CMK (cell line): ENCODE measurements around the gene ONECUT1.
"Not testable (repeated sequence)": the region's sequence is repeated elsewhere in the genome, so short reads cannot be mapped to it uniquely, and the experiment has no call there.

Experiments used
- DNase-seq: peaks from one replicate; pipeline ENCODE4 v3.0.0-alpha.2; 2010; ENCODE audit warnings: low read depth

Gene ONECUT1

DNA sequence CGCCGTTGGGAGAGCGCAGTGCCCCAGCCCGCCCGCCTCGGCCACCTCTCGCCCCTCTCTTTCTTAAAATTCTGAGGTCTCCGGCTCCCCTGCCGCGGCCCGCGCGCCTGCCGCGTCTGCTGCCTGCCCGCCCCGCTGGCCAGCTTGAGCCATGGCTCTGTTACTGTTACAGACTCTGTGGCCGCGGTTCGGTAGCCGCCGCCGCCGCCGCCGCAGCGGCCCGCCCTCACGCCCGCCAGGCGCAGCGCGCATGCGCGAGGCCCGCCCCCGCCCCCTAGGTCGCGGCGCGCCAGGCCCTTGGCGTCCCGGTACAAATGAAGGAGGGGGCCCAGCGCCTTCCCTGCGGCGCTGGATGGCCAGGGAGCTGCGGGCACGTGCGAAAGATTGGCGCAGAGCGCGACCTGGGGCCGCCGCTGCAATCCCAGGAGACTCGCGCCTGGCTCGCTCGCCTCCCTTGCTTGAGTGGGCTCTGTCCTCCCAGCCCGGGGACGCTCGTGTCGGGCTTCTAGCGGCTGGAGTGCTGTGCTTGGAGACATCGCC is at the start of gene ONECUT1:
Gene ONECUT1 (minus strand): TSS at position 168 of the 540 bp plus-strand sequence. CDS start 452 bp downstream, outside the sequence.
- DNase-seq, result peak; percentile 31

DNA sequence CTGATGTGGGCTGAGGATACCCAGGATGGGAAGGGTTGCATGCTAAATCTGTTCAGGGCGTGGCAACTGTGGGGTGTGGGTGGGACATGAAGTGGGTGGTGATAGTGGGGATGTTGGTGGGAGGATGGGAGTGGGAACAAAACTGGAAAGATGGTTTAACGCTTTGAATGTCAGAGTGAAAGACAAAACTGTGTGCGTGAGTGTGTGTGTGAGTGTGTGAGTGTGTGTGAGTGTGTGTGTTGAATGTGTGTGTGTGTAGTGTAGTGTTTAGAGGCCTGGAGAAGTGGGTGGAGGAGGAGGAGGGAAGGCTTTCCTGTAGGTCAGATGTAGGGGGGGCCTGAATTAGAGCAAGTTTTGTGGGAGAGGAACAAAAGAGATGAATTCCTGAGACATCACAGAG is 44.2 kb upstream of the ONECUT1 start:
- no peak for DNase-seq

DNA sequence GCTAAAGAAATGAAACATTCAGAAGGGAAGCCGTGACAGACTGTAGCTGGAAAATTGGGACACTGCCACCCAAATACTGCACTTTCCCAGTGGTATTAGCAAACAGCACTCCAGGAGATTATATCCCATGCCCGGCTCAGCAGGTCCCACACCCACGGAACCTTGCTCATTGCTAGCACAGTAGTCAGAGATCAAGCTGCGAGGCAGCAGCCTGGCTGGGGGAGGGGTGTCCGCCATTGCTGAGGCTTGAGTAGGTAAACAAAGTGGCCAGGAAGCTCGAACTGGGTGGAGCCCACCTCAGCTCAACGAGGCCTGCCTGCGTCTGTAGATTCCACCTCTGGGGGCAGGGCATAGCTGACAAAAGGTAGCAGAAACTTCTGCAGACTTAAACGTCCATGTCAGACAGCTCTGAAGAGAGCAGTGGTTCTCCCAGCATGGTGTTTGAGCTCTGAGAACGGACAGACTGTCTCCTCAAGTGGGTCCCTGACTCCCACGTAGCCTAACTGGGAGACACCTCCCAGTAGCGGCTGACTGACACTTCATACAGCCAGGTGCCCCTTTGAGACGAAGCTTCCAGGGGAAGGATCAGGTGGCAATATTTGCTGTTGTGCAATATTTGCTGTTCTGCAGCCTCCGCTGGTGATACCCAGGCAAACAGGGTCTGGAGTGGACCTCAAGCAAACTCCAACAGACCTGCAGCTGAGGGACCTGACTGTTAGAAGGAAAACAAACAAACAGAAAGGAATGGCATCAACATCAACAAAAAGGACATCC is 34.2 kb upstream of the ONECUT1 start:
- not testable (repeated sequence) for DNase-seq

DNA sequence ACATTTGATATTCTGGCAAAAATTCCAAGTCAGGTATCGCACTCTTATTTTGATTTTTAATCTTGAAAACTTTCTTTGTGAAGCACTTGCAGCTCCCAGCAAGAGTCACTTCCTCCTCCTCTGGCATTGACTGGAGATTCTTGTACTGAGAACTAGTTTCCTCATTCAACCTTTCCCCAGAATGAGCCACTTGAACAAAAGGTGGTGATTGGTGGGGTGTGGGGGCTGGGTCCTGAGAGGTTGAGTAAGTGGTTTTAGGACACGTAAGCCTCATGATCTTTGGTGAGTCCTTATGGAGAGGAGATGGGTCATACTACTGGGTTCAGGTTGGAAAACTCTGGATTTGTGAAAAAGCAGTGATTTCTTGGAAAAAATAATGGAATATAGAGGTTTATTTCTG is 32.3 kb upstream of the ONECUT1 start:
- DNase-seq, result no peak

DNA sequence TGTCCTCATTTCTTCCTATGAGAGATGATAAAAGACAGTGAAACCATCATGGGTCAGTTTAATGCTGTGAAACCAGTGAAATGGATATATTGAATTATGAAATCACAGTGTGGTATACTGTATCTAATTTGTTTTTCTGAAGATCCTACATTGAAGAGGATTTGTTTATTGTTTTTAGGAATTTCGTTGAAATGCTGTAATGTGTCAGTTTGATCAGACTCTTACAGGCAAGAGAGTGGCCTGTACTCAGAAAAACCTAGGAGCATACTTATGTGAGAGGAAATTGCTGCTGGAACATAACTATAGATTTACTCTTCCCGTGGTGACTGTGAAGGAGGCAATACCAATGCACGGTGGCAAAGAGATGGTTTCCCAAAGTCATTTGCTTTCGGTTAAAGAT is 29.1 kb upstream of the ONECUT1 start:
- DNase-seq, result no peak

DNA sequence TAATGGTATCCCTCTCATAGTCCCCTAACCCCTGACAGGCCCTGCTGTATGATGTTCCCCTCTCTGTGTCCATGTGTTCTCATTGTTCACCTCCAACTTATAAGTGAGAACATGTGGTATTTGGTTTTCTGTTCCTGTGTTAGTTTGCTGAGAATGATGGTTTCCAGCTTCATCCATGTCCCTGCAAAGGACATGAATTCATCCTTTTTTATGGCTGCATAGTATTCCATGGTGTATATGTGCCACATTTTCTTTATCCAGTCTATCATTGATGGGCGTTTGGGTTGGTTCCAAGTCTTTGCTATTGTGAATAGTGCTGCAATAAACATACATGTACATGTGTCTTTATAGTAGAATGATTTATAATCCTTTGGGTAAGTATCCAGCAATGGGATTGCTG is 25.8 kb upstream of the ONECUT1 start:
- DNase-seq, result not testable (repeated sequence)

DNA sequence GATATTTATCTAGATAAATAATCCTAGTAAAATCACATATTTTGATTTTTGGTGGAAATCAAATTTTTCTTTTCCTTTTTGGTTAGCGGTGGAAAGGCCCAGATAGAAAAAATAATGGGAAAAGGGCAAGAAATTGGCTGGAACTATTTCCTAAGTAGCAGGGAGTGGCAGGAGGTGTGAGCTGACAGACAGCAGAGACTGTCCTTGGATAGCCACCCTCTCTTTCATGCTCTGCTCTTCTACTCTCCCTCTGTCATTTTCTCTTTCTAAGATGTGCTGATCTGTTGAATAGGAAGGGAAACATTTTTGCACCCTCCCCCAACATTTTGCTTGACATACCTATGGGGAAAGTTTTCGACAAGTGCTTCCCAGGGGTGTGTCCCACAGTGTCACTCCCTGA is 18.9 kb upstream of the ONECUT1 start:
- no peak for DNase-seq

DNA sequence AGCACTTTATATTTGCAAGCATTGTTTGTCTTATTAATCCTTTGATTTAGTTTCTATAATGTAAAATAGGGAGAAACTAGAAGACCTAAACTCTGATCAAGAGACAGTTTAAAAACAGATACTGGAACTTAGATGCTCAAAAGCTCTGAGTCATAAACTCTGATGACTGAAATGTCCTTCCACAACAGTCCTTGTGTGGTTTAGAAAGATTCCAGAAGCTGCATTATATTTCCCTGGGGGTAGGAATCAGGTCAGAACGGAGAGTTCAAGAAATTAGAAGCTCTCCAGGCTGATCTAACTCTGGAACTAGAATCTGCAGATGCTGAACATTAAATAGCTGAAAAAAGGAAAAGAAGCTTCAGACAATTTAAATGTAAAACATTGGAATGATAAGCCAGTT is 18.3 kb upstream of the ONECUT1 start:
- DNase-seq, result no peak

DNA sequence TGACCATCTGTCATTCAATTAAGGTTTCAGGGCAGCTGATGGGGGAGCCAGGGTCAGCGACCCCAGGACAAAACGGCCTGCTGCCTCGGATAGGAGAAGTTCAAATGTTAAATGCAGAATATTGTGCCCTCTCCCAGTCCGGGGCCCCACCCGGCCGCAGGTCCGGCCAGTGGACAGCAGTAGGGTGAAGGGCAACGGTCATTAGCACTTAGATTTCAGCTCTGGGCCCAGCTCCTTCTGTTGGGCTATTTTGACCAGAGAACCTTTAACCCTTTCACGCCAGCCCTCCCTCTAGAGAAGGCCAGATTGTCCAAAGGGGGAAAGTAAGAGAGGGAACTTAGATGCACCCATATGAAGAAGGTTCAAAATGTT is 16.1 kb upstream of the ONECUT1 start:
- DNase-seq, result no peak

DNA sequence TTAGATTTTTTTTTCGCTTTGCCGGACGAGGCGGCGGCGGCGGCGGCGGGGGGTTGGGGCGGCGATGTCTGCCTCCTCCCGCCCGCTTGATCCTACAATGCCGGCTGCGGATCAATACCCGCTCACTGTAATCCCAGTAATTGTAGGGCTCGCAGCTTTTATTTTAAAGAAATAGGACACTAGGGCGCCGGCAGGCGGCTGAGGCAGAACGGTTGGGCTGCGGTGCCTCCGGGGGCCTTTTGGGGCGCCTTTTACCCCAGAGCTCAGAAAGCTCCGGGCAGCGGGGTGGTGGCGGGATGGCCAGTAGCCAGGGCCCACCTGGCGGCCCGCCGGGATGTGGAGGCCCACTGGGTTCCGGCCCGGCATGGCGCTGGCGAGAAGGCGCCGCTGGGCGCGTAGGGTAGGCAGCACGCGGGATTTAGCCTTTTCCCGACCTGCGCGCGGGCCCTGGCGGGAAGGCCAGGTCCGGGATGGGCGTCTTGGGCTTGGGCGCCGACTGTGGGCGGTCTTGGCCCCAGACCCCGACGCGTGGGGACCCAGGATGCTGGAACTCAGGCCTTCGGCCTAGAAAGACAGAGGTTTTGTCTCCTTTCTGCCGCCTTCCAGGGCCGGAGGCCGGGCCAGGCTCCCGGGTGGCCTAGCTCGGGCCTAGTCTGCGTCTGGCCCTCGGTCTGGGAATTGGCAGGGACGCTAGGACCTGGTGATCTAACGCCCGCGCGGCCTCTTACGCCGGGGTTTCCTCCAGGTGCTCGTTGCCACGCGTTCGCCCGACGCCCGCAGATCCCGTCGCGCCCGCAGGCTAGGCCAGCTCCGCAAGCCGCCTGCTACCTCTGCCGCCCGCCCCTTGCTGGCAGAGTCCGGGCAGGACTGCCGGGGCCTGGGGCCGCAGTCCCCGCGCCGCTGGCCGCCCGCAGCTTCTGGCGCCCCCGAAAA is 15.5 kb upstream of the ONECUT1 start:
- DNase-seq, result no peak

DNA sequence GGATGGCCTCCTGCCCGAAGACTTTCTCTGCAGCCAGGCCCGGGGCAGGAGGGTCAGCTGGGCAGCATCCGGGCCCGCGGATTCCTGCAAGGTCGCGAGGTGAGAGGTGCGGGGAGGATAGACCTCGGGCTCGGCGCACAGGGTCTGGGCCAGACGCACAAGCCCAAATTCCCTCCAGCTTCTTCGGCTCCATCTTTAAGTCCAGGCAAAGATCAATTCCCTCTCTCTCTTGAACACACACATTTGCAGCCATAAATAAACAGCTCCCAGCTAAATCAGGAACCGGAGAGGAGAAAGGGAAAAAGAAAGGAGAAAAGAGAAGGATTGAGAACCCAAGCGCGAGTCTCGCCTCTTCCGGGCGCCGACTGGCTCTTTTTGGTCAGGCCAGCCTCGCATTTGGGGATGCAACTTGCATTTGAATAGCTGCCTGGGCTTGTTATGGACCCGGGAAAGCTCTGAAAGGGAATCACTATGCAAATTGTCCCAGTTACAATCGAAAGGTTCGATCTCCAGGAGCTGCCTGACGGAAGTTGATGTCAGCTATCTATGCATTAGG is 14.5 kb upstream of the ONECUT1 start:
- DNase-seq, result no peak

DNA sequence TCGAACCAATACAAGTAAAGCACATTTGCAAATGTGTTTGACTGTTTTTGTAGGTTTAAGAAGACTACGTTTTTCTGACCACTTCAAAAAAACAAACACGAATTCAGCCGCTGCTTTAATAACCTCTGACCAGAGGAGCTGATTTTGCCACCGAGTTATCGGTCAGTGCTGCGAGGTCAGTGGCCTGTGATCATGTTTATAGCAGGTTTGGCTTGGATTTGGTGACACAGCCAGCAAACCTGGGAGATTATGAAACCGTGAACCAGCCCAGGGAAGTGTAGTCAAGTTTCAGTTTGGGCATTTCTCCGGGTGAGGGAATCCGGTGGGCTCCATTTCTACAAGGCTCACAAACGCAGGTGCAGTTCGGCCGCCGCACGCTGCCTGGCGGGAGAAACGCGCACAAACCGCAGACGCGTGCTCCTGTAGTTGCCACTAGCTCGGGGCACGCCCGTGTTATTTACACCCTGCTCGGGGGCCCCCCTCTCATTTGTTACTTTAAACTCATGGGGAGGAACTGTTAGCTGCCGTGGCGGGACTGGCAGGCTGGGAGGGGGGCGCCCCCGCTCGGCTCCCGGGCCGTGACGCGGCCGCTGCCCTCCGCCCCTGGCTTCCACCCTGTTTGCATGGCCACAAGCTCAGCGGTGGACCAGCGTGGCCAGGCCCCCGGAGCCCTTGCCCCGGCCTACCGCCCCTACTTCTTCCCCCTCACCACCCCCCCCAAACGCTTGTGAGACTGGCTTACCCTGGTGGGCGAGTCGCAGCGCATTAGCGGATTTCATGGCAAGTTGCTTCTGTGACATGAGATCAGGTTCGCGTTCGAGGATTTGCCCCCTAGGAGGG is 13.6 kb upstream of the ONECUT1 start:
- DNase-seq, result no peak

DNA sequence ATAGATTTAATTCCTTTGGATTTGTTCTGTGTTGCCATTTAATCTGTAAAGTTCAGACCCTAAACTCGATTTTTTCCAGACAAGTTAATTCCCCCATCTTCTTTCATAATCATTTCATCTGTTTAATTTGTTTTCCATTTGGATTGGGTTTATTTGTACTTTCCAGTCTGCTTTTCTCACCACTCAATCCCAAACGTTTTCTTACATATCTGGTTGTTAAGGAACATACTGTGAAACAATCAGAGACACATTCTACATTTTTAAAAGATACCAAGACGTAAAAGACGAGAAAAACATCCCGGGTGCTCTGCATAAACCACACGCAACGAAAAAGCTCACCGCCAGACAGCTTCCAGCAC is 13.0 kb upstream of the ONECUT1 start:
- no peak for DNase-seq

DNA sequence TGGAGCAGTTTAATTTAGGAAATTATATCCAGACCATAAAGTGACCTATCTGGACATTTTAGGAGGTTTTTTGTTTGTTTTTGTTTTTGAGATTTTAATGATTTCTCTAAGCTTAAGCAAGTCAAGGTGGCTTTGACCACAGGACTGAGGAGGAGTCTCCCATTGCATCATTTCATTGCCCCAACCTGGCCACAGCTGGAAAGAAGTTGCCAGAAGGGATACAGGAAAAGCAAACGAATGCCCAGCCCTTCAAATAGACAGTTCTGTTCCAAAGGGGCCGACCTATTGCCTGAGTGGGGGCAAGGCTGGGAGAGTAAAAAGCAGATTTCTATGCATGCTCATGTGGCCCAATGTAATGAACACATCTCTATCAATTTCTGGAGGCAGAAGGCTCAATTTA is 12.0 kb upstream of the ONECUT1 start:
- no peak for DNase-seq

DNA sequence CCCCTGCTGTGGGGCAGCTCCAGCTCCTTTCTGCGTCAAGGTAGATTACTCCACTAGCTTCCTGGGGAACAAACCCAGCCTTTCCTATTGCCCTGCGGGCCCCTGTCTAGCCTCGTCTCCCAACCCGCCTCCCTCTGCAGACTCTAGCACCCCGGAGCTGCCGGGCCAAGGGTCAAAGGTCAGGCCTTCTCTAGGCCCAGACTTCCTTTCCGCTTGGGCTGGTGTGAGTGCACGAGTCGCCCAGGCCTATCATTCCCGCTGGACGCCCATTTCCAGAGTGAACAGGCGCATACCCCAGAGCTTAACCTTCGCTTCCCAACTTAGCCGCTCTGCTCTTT is 11.6 kb upstream of the ONECUT1 start:
- DNase-seq, result no peak

DNA sequence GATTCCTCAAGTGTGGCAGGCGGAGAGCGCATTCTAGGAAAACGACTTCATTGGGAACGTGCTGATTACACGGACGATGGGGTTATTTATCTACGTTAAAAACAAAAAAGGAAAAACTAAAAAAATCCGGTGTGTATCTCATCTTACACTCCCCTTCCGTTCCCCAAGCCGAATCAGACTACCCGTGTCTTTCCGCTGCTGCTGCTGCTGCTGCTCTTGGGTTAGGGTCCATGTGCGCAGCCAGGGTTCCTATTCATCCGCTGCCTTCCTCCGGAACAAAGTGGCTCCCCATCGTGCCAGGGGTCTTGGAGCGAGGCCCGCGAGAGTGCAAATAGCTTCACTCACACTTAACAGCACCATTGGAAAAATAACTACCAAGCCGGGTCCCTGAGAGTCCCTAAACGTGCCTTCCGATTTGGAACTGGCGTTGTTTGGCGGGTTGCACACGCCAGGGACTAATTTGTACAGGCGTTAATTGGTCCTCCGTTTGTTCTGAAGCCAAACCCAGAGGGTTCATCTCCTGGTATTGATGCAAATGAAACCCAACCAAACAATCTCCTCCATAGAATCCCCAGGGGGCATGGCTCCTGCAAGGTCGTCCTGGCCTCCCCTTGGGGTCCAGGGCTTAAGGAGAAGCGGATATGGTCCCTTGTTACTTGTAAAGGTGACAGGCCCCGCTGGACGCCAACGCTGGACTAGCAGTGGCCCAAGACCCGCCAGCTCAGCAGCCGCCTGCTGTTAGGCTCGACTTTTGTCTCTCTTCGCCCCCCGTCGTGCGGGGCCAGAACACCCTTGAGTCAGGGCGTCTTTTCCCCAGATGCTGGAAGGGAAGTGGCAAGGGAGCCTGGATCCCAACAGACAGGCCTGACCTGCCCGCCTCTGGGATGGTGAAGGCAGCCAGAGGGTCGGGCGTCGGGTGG is 11.0 kb upstream of the ONECUT1 start:
- no peak for DNase-seq

DNA sequence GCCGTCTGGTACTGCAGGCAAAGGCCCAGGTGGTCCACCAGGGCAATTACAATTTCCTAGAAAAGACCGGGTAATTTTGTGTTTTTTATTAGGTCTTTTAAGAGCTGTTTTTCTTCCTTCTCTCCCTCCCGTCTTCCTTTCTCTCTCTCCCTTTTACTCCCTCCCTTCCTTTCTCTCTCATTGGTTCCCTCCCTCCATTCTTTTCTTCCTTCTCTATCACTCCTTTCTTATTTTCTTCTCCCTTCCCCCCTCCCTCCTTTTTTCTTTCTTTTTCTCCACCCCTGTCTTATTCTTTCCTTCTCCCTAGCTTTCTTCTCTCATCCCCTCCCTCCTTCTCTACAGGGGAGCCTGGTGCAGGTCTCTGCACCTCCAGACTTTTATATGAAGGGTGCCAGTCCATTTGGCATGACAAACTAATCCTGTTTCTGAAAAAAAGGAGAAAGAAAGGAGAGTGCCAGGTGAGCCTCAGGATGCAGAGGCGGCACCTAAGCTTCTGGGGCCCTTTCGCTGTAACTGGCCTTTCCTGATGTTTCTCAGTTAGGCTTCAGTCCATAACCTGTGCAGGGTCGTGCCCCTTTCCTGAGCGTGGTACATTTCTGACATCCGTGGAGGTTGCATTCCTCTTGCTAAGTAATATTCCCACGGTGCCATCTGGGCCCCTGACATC is 9.1 kb upstream of the ONECUT1 start:
- DNase-seq, result no peak

DNA sequence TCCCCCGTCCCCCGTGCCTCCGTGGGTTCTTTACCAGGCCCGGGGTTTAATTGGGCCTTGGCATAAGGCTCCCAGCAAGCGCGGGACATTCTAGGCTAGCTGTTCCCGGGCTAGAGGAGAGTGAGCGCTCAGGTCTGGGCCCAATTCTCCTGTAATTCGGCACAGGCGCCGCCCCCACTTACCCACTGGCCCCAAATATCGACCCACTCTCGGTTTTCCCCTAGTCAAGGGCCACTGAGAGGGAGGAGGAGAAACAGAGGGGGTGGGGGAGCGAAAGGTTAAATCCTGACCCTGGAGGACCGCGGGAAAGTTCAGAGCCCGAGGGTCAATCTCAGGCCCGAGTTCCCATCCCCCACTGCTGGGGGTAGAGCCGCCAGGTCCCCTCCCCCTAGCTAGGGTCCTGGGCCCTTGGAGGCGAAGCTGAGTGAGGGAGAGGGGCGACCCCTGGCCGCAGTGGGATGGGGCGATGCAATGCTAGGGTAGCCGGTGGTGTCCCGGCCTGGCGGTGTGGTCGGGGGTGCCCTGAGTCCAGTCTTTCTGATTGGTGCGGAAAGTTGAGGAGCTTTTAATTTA is 8.5 kb upstream of the ONECUT1 start:
- no peak for DNase-seq

DNA sequence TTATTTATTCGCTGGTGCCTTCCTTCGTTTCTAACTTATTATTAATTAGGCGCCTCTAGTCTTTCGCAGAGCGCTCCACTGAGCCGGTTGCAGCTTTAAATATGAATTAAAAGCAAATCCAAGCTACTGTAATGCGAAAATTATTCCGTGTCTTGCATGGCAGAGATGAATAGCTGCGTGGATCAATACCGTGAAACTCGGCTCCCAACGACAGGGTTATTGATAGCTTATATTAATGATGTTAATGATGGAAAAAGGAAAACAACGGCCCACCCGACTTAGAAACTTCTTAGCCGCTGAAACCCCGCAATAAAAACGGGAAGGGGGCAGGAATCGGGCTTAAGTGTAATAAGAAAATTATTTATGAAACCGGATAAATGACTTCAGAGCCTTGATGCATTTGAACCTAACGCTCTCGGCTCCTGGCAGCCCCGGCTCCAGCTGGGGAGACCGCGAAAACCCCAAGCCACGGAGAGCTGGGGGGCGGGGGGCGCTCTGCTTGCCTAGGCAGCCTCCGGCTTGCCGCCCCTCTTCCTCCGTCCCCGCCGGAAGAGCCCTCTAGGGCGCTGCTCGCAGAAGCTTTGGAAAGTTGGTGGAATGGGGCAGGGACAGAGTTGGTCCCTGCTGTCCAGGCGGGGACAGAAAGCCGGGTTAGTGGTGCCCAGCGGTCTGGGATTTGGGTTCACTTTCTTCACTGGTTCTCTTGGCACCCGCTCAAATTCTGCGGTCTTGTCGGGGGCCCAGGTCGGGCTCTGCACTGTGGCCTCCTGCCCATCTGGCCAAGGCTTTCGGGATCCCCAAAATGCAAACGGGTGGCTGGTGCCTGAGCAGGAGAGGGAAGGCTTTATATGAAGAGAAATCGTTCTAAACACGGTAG is 7.7 kb upstream of the ONECUT1 start:
- DNase-seq, result no peak
